ENCODE data around the gene APPL1.

The APPL1 gene

DNA sequence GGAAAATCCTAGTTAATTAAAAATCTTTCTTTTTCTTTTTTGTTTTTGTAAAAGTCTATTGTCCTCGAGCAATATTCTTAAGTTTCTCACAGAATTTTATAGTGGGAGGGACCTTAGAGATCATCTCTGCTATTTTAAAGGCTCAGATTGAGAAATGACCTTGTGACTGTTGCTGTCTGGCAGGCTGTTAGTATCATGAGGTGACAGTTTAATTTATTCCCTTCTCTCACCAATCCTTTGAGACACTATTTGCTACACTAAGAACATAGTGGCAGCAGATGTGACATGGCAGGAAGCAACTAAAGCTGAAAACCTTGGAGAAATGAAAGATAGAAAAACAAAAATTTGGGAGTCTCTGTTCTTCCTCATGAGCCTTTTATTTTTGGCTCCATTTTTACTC lies 24.9 kb downstream of the APPL1 start:
- H3K36me3 ChIP-seq, result peaks cover 34% of the 10 kb centered on the region
- no peak overlapping the region for H3K4me3 ChIP-seq (ENCODE audit: low read depth, low read length)
- H3K9me3 ChIP-seq (ENCODE audit: severe bottlenecking), result no peaks in the 10 kb centered on the region
- TF ChIP-seq, protein P1, sequence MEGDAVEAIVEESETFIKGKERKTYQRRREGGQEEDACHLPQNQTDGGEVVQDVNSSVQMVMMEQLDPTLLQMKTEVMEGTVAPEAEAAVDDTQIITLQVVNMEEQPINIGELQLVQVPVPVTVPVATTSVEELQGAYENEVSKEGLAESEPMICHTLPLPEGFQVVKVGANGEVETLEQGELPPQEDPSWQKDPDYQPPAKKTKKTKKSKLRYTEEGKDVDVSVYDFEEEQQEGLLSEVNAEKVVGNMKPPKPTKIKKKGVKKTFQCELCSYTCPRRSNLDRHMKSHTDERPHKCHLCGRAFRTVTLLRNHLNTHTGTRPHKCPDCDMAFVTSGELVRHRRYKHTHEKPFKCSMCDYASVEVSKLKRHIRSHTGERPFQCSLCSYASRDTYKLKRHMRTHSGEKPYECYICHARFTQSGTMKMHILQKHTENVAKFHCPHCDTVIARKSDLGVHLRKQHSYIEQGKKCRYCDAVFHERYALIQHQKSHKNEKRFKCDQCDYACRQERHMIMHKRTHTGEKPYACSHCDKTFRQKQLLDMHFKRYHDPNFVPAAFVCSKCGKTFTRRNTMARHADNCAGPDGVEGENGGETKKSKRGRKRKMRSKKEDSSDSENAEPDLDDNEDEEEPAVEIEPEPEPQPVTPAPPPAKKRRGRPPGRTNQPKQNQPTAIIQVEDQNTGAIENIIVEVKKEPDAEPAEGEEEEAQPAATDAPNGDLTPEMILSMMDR (IDR thresholded peaks at IDR 0.05; ENCODE audit: low read depth, low read length), result no peak
- no peaks in the 10 kb centered on the region for H3K27me3 ChIP-seq (ENCODE audit: insufficient read depth, low read depth, severe bottlenecking)
- H3K27ac ChIP-seq, result no peak overlapping the region
- DNase-seq, result no peak

DNA sequence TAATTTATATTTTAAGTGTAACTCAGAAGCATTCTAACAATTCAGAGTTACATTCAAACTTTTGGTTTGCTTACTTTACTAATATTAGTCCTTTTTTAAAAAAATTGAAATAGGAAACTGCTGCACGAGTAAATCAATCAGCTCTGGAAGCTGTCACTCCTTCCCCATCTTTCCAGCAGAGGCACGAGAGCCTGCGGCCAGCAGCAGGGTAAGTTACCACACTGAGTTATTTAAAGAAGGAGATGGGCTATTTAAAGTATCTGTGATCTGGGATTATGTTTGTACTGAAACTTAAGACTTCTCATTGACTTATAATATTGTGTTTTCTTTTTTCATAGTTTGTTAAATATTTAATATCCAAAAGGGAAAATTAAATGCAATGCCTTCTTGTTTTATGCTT lies 29.3 kb downstream of the APPL1 start:
- TF ChIP-seq, protein P1 (IDR thresholded peaks at IDR 0.05; ENCODE audit: low read depth, low read length), result no peak
- DNase-seq, result no peak

GRCh38 chr3:57257678-57258077 lies 30.1 kb downstream of the APPL1 start:
- Histone ChIP-seq H3K4me3 (ENCODE audit: low read depth, low read length) (no peak overlapping the region), H3K27ac (no peak overlapping the region), H3K9me3 (ENCODE audit: severe bottlenecking) (no peaks in the 10 kb centered on the region), H3K36me3 (peaks cover 49% of the 10 kb centered on the region), H3K27me3 (ENCODE audit: insufficient read depth, low read depth, severe bottlenecking) (no peaks in the 10 kb centered on the region)
- DNase-seq, result no peak
- TF ChIP-seq, protein P1 (IDR thresholded peaks at IDR 0.05; ENCODE audit: low read depth, low read length), result no peak

More for the DNA sequence above, 29.3 kb downstream of the APPL1 start:
- Histone ChIP-seq H3K27me3 (ENCODE audit: insufficient read depth, low read depth, severe bottlenecking) (no peaks in the 10 kb centered on the region), H3K27ac (no peak overlapping the region), H3K9me3 (ENCODE audit: severe bottlenecking) (no peaks in the 10 kb centered on the region), H3K36me3 (peaks cover 49% of the 10 kb centered on the region), H3K4me3 (ENCODE audit: low read depth, low read length) (no peak overlapping the region)

DNA sequence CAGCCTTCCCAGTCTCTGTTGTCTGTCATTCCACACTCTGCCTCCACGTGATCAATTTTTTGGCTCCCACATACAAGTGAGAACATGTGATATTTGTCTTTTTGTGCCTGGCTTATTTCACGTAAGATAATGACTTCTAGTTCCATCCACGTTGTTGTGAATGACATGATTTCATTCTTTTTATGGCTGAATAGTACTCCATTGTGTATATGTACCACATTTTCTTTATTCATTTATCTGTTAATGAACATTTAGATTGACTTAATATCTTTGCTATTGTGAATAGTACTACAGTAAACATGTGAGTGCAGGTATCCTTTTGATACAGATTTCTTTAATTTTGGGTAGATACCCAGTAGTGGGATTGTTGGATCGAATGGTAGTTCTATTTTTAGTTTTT lies 33.6 kb downstream of the APPL1 start:
- H3K36me3 ChIP-seq, result peaks cover 67% of the 10 kb centered on the region
- no peak overlapping the region for H3K27ac ChIP-seq
- no peaks in the 10 kb centered on the region for H3K27me3 ChIP-seq (ENCODE audit: insufficient read depth, low read depth, severe bottlenecking)
- H3K4me3 ChIP-seq (ENCODE audit: low read depth, low read length), result no peak overlapping the region
- H3K9me3 ChIP-seq (ENCODE audit: severe bottlenecking), result no peaks in the 10 kb centered on the region
- DNase-seq, result no peak
- TF ChIP-seq, protein P1 (IDR thresholded peaks at IDR 0.05; ENCODE audit: low read depth, low read length), result no peak

- no peak for DNase-seq
- Histone ChIP-seq H3K36me3 (peaks cover 70% of the 10 kb centered on the region), H3K9me3 (ENCODE audit: severe bottlenecking) (no peaks in the 10 kb centered on the region), H3K27me3 (ENCODE audit: insufficient read depth, low read depth, severe bottlenecking) (no peaks in the 10 kb centered on the region), H3K27ac (no peak overlapping the region), H3K4me3 (ENCODE audit: low read depth, low read length) (no peak overlapping the region)
- TF ChIP-seq, protein P1 (IDR thresholded peaks at IDR 0.05; ENCODE audit: low read depth, low read length), result no peak
Measured at GRCh38 chr3:57261929-57262328, 34.4 kb downstream of the APPL1 start.

GRCh38 chr3:57268416-57268815 lies 40.9 kb downstream of the APPL1 start:
- no peaks in the 10 kb centered on the region for H3K27me3 ChIP-seq (ENCODE audit: insufficient read depth, low read depth, severe bottlenecking)
- H3K4me3 ChIP-seq (ENCODE audit: low read depth, low read length), result no peak overlapping the region
- H3K27ac ChIP-seq, result no peak overlapping the region
- H3K36me3 ChIP-seq, result peaks cover 60% of the 10 kb centered on the region
- TF ChIP-seq, protein P1 (IDR thresholded peaks at IDR 0.05; ENCODE audit: low read depth, low read length), result no peak
- H3K9me3 ChIP-seq (ENCODE audit: severe bottlenecking), result no peaks in the 10 kb centered on the region
- no peak for DNase-seq

Data from WERI-Rb-1 (cell line).